ENCODE measurements around the gene ZFP1.

DNA sequence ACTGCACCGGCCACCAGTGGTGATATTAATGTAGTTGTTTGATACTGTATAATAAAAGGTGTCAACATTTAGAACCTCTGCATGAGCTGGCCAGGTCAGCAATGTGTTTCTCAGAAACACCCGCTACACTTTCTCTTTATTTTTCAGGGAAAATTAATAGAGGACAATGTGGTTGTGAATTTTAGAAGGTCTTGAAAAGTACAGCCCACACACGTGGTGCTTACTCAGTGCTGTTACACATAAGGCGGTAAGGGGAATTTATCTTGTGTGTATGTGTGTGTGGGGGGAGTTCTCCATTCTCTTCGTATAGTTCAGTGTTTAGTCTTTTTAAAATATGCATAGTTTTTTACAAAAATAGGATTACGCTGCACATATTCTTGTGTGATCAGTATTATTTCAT lies 4.4 kb upstream of the ZFP1 start:
- TF ChIP-seq, protein P1, sequence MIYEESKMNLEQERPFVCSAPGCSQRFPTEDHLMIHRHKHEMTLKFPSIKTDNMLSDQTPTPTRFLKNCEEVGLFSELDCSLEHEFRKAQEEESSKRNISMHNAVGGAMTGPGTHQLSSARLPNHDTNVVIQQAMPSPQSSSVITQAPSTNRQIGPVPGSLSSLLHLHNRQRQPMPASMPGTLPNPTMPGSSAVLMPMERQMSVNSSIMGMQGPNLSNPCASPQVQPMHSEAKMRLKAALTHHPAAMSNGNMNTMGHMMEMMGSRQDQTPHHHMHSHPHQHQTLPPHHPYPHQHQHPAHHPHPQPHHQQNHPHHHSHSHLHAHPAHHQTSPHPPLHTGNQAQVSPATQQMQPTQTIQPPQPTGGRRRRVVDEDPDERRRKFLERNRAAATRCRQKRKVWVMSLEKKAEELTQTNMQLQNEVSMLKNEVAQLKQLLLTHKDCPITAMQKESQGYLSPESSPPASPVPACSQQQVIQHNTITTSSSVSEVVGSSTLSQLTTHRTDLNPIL (CRISPR knock-in tag; IDR thresholded peaks at IDR 0.05; ENCODE audit: low read depth) = no peak
- no peak for TF ChIP-seq OSR1 (CRISPR knock-in tag; IDR thresholded peaks at IDR 0.05)
- TF ChIP-seq, protein P2, sequence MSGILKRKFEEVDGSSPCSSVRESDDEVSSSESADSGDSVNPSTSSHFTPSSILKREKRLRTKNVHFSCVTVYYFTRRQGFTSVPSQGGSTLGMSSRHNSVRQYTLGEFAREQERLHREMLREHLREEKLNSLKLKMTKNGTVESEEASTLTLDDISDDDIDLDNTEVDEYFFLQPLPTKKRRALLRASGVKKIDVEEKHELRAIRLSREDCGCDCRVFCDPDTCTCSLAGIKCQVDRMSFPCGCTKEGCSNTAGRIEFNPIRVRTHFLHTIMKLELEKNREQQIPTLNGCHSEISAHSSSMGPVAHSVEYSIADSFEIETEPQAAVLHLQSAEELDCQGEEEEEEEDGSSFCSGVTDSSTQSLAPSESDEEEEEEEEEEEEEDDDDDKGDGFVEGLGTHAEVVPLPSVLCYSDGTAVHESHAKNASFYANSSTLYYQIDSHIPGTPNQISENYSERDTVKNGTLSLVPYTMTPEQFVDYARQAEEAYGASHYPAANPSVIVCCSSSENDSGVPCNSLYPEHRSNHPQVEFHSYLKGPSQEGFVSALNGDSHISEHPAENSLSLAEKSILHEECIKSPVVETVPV (CRISPR knock-in tag; IDR thresholded peaks at IDR 0.05) = no peak
- TF ChIP-seq PPARA (CRISPR knock-in tag; IDR thresholded peaks at IDR 0.05; ENCODE audit: borderline replicate concordance) = no peak
- no peak for TF ChIP-seq ESRRG (CRISPR knock-in tag; IDR thresholded peaks at IDR 0.05)
- no peak for TF ChIP-seq SNAI2 (CRISPR knock-in tag; IDR thresholded peaks at IDR 0.05)
- no peak for TF ChIP-seq ZNF8 (CRISPR knock-in tag; IDR thresholded peaks at IDR 0.05)
- TF ChIP-seq ZFP30 (CRISPR knock-in tag; IDR thresholded peaks at IDR 0.05) = no peak
- no peak for TF ChIP-seq RARB (CRISPR knock-in tag; IDR thresholded peaks at IDR 0.05)
- TF ChIP-seq ARNTL (CRISPR knock-in tag; IDR thresholded peaks at IDR 0.05; ENCODE audit: borderline replicate concordance, low read depth) = no peak
- TF ChIP-seq, protein P3, sequence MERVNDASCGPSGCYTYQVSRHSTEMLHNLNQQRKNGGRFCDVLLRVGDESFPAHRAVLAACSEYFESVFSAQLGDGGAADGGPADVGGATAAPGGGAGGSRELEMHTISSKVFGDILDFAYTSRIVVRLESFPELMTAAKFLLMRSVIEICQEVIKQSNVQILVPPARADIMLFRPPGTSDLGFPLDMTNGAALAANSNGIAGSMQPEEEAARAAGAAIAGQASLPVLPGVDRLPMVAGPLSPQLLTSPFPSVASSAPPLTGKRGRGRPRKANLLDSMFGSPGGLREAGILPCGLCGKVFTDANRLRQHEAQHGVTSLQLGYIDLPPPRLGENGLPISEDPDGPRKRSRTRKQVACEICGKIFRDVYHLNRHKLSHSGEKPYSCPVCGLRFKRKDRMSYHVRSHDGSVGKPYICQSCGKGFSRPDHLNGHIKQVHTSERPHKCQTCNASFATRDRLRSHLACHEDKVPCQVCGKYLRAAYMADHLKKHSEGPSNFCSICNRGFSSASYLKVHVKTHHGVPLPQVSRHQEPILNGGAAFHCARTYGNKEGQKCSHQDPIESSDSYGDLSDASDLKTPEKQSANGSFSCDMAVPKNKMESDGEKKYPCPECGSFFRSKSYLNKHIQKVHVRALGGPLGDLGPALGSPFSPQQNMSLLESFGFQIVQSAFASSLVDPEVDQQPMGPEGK (CRISPR knock-in tag; IDR thresholded peaks at IDR 0.05; ENCODE audit: borderline replicate concordance) = no peak
- TF ChIP-seq ZC3H10 (CRISPR knock-in tag; IDR thresholded peaks at IDR 0.05) = no peak
